ENCODE results near the gene DESI1.

GRCh38 chr22:41548830-41549211, 72.0 kb downstream of the DESI1 start:
- TF ChIP-seq PRDM1 (tag by site-specific recombination; IDR thresholded peaks at IDR 0.05) (no peak), CTCF (tag by site-specific recombination; IDR thresholded peaks at IDR 0.05) (no peak), REST (tag by site-specific recombination; IDR thresholded peaks at IDR 0.05) (no peak), ZNF513 (tag by site-specific recombination; IDR thresholded peaks at IDR 0.05) (no peak), ZNF610 (tag by site-specific recombination; IDR thresholded peaks at IDR 0.05; ENCODE audit: borderline replicate concordance) (no peak), ZBTB49 (tag by site-specific recombination; IDR thresholded peaks at IDR 0.05; ENCODE audit: low read depth) (no peak), MYNN (tag by site-specific recombination; IDR thresholded peaks at IDR 0.05; ENCODE audit: borderline replicate concordance) (no peak), ZNF48 (tag by site-specific recombination; IDR thresholded peaks at IDR 0.05) (no peak), YY1 (tag by site-specific recombination; IDR thresholded peaks at IDR 0.05) (no peak), HOXA7 (CRISPR knock-in tag; IDR thresholded peaks at IDR 0.05; ENCODE audit: borderline replicate concordance) (no peak), OVOL3 (tag by site-specific recombination; IDR thresholded peaks at IDR 0.05) (no peak), ZFP41 (tag by site-specific recombination; IDR thresholded peaks at IDR 0.05; ENCODE audit: borderline replicate concordance) (no peak), ZNF530 (tag by site-specific recombination; IDR thresholded peaks at IDR 0.05; ENCODE audit: low read depth) (no peak)
